Measurements from ENCODE around the gene TMEM62. TPM values are rescaled to one million over a fixed set of nuclear protein-coding genes. Genes with fewer than 3 reads are reported as not detected.
"Not testable (repeated sequence)": the region's sequence is repeated elsewhere in the genome, so short reads cannot be mapped to it uniquely, and the experiment has no call there.

Gene TMEM62
- total RNA-seq, 1 donor from 2014 or later: 12.2 TPM

DNA sequence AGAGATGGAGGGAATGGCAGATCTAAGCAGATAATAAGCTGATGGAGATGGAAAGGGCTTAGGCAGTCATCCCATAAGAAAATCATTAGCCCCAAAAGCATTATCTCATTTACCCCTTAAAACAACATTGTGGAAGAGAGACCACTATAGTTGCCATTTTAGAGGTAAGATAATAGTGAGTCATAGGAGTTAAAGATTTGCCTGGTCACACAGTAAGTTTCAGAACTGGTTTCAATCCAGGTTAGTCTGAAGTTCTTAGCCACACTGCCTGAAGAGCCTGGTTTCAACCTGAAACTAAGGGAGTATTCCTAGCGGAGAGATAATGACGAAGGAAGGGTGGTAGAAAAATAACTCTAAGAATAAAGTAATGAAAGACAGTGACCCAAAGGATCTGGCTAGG, 14.6 kb upstream of the TMEM62 start:
- Histone ChIP-seq H3K4me3 (no peak overlapping the region), H3K36me3 (no peaks in the 10 kb centered on the region), H3K27ac (replicated peaks) (no peak overlapping the region), H3K27me3 (ENCODE audit: low read depth) (no peaks in the 10 kb centered on the region), H3K9me3 (replicated peaks) (no peaks in the 10 kb centered on the region), H3K4me1 (peaks cover 3% of the 10 kb centered on the region)
- TF ChIP-seq, protein P1, sequence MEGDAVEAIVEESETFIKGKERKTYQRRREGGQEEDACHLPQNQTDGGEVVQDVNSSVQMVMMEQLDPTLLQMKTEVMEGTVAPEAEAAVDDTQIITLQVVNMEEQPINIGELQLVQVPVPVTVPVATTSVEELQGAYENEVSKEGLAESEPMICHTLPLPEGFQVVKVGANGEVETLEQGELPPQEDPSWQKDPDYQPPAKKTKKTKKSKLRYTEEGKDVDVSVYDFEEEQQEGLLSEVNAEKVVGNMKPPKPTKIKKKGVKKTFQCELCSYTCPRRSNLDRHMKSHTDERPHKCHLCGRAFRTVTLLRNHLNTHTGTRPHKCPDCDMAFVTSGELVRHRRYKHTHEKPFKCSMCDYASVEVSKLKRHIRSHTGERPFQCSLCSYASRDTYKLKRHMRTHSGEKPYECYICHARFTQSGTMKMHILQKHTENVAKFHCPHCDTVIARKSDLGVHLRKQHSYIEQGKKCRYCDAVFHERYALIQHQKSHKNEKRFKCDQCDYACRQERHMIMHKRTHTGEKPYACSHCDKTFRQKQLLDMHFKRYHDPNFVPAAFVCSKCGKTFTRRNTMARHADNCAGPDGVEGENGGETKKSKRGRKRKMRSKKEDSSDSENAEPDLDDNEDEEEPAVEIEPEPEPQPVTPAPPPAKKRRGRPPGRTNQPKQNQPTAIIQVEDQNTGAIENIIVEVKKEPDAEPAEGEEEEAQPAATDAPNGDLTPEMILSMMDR (IDR thresholded peaks at IDR 0.05; ENCODE audit: borderline replicate concordance): no peak
- intact Hi-C loops (cut with micrococcal nuclease): no loop called here
- no peak for DNase-seq

DNA sequence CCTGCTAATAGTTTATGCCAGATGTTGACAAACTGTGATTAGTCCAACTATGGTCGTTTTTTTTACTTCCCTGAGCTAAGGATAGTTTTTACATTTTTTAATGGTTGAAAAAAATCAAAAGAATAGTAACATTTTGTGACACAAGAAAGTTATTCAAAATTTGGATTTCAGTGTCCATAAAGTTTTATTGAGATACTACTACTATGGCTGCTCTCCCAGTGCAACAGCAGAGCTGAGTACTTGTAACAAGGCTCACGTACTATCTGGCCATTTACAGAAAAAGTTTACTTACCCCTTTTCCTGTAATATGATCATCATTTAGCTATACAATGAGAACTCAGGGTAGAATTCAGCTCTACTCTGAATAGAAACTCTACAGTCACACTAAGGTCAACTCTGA, 11.5 kb upstream of the TMEM62 start:
- Histone ChIP-seq H3K9me3 (replicated peaks) (no peaks in the 10 kb centered on the region), H3K4me1 (peaks cover 3% of the 10 kb centered on the region), H3K27ac (replicated peaks) (no peak overlapping the region), H3K36me3 (no peaks in the 10 kb centered on the region), H3K4me3 (no peak overlapping the region), H3K27me3 (ENCODE audit: low read depth) (no peaks in the 10 kb centered on the region)
- intact Hi-C loops (cut with micrococcal nuclease): no loop called here
- TF ChIP-seq, protein P1 (IDR thresholded peaks at IDR 0.05; ENCODE audit: borderline replicate concordance): no peak
- no peak for DNase-seq

DNA sequence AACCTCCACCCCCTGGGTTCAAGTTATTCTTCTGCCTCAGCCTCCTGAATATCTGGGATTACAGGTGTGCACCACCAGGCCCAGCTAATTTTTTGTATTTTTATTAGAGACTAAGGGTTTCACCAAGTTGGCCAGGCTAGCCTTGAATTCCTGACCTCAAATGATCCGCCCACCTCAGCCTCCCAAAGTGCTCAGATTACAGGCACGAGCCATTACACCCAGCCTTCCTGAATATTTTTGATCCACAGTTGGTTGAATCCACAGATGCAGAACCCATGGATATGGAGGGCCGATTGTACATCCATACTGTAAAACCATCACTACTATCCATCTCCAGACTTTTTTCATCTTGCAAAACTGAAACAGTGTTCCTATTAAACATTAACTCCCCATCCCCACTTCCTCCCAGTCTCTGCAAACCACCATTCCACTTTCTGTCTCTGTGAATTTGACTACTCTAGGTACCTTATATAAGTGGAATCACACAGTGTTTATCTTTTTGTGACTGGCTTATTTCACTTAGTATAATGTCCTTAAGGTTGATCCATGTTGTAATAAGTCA, 8.2 kb upstream of the TMEM62 start:
- no peak for DNase-seq
- no peak overlapping the region for H3K27ac ChIP-seq (replicated peaks)
- TF ChIP-seq, protein P1 (IDR thresholded peaks at IDR 0.05; ENCODE audit: borderline replicate concordance): no peak
- H3K4me3 ChIP-seq: no peak overlapping the region
- H3K36me3 ChIP-seq: no peaks in the 10 kb centered on the region
- intact Hi-C loops (cut with micrococcal nuclease): no loop called here
- H3K9me3 ChIP-seq (replicated peaks): peaks cover 8% of the 10 kb centered on the region
- peaks cover 3% of the 10 kb centered on the region for H3K4me1 ChIP-seq
- H3K27me3 ChIP-seq (ENCODE audit: low read depth): no peaks in the 10 kb centered on the region

DNA sequence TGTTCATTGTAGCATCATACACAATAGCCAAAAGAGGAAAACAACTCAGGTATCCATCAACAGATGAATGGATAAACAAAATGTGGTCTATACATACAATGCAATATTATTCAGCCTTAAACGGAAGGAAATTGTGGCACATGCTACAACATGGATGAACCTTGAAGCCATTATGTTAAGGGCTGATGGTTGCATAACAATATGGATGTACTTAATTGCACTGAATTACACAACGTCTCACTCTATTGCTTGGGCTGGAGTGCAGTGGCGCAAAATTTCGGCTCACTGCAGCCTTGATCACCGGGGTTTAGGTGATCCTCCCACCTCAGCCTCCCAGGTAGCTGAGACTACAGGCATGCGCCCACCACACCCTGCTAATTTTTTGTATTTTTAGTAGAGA, 7.0 kb upstream of the TMEM62 start:
- H3K27ac ChIP-seq (replicated peaks): no peak overlapping the region
- intact Hi-C loops (cut with micrococcal nuclease): no loop called here
- no peaks in the 10 kb centered on the region for H3K36me3 ChIP-seq
- TF ChIP-seq, protein P1 (IDR thresholded peaks at IDR 0.05; ENCODE audit: borderline replicate concordance): no peak
- no peak for DNase-seq
- peaks cover 8% of the 10 kb centered on the region for H3K9me3 ChIP-seq (replicated peaks)
- no peaks in the 10 kb centered on the region for H3K27me3 ChIP-seq (ENCODE audit: low read depth)
- no peak overlapping the region for H3K4me3 ChIP-seq
- H3K4me1 ChIP-seq: peaks cover 3% of the 10 kb centered on the region

DNA sequence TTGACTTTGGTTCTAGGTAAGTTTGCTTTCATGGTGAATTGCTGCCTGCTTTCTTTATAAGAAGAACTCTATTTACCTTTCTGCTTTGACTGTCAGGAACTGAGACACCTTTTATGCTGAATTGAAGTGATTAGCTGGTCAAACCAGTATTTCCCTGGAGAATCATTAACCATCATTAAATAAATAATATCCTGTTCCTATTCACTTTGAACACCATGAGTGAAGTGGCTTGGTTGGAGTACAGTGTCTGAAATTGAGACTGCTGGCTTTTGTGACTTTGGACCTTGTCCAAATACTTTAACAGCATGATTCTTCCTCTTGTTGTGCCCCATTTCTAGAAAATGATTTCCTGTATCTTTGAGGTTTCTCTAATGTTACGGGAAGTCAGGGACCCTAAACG, 5.6 kb upstream of the TMEM62 start:
- Histone ChIP-seq H3K4me1 (peaks cover 4% of the 10 kb centered on the region), H3K4me3 (no peak overlapping the region), H3K36me3 (no peaks in the 10 kb centered on the region), H3K27me3 (ENCODE audit: low read depth) (no peaks in the 10 kb centered on the region), H3K27ac (replicated peaks) (no peak overlapping the region), H3K9me3 (replicated peaks) (peaks cover 8% of the 10 kb centered on the region)
- TF ChIP-seq, protein P1 (IDR thresholded peaks at IDR 0.05; ENCODE audit: borderline replicate concordance): no peak
- DNase-seq: no peak
- intact Hi-C loops (cut with micrococcal nuclease): no loop called here

DNA sequence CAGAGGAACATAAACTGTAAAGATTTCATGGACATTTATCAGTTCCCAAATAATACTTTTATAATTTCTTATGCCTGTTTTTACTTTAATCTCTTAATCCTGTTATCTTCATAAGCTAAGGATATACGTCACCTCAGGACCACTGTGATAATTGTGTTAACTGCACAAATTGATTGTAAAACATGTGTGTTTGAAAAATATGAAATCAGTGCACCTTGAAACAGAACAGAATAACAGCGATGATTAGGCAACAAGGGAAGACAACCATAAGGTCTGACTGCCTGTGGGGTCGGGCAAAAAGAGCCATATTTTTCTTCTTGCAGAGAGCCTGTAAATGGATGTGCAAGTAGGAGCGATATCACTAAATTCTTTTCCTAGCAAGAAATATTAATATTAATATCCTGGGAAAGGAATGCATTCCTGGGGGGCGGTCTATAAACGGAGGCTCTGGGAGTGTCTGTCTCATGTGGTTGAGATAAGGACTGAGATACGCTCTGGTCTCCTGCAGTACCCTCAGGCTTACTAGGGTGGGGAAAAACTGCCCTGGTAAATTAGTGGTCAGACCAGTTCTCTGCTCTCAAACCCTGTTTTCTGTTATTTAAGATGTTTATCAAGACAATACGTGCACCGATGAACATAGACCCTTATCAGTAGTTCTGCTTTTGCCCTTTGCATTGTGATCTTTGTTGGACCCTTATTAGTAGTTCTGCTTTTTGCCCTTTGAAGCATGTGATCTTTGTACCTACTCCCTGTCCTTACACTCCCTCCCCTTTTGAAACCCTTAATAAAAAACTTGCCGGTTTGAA, 5.0 kb upstream of the TMEM62 start:
- H3K27me3 ChIP-seq (ENCODE audit: low read depth); H3K27ac ChIP-seq (replicated peaks); H3K9me3 ChIP-seq (replicated peaks); H3K36me3 ChIP-seq; DNase-seq; H3K4me1 ChIP-seq; intact Hi-C loops (cut with micrococcal nuclease); H3K4me3 ChIP-seq: not testable (repeated sequence)

Measured in left ventricle myocardium inferior (tissue), 1 donor.